H1 (cell line): Measurements from ENCODE around the gene ATP2B3. TPM values are rescaled to one million over a fixed set of nuclear protein-coding genes. Genes with fewer than 3 reads are reported as not detected.

Experiments used
- CTCF ChIA-PET: fragments of 300-600 bp; sonication (Branson Sonifier 250); formaldehyde crosslinking; loops from one replicate; lab custom pipeline; 2021; ENCODE audit not compliant: partially characterized antibody; lab: Charles Lee
- POLR2A ChIA-PET: fragments of 300-600 bp; sonication (Branson Sonifier 250); formaldehyde crosslinking; loops from one replicate; lab custom pipeline; 2021; ENCODE audit warnings: inconsistent platforms; ENCODE audit not compliant: partially characterized antibody; lab: Charles Lee
- DNase-seq, 2 experiments: peaks; one replicate each; pipeline versions ENCODE4 v3.0.0 to v3.0.0-alpha.2; 2010 to 2022; ENCODE audit warnings: low spot score in 2 of 2, low read depth in 1 of 2, mixed read lengths in 1 of 2
- FAIRE-seq: peaks from 2 replicates; lab custom pipeline; 2011; peaks lifted over from hg19 to GRCh38; lab: Jason Lieb, UNC
- H2AFZ ChIP-seq: 2 replicates; pipeline ENCODE4 v1.8.1; 2012; ENCODE audit warnings: low read length, inconsistent platforms
- H2AK5ac ChIP-seq: 2 replicates; pipeline ENCODE4 v1.6.1; 2013; ENCODE audit warnings: low read depth, low read length
- H2BK120ac ChIP-seq: replicated peaks from 2 replicates; pipeline ENCODE3; 2013; ENCODE audit warnings: low read depth, low read length, inconsistent platforms
- H2BK12ac ChIP-seq: 2 replicates; pipeline ENCODE4 v1.6.1; 2013; ENCODE audit warnings: low read depth, low read length
- H2BK15ac ChIP-seq: 2 replicates; pipeline ENCODE4 v1.6.1; 2013; ENCODE audit warnings: low read length
- H2BK20ac ChIP-seq: 2 replicates; pipeline ENCODE4 v1.6.1; 2013; ENCODE audit warnings: low read length
- H2BK5ac ChIP-seq: 2 replicates; pipeline ENCODE4 v1.6.1; 2013; ENCODE audit warnings: low read depth, low read length
- H3K14ac ChIP-seq: 2 replicates; pipeline ENCODE4 v1.6.1; 2013; ENCODE audit warnings: inconsistent platforms; ENCODE audit not compliant: insufficient read length
- H3K18ac ChIP-seq: 2 replicates; pipeline ENCODE4 v1.6.1; 2013; ENCODE audit warnings: low read length; ENCODE audit errors: extremely low read depth
- H3K23ac ChIP-seq: 2 replicates; pipeline ENCODE4 v1.6.1; 2013; ENCODE audit warnings: inconsistent platforms; ENCODE audit not compliant: insufficient read length
- H3K23me2 ChIP-seq: 2 replicates; pipeline ENCODE4 v1.6.1; 2013; ENCODE audit warnings: low read depth, low read length
- H3K27ac ChIP-seq: 2 replicates; pipeline ENCODE4 v1.6.1; 2011; ENCODE audit warnings: low read depth, low read length, inconsistent platforms
- H3K27me3 ChIP-seq, 4 experiments: replicated peaks in 1 of 4; 1 replicate in 1 of 4; 2 replicates in 3 of 4; pipeline versions ENCODE4 v1.6.1 to v1.8.1; 2011 to 2013; ENCODE audit warnings: low read length in 3 of 4, mild to moderate bottlenecking in 3 of 4, inconsistent platforms in 2 of 4, mixed read lengths in 2 of 4, moderate library complexity in 1 of 4; ENCODE audit not compliant: control insufficient read depth in 3 of 4, insufficient read depth in 3 of 4; ENCODE audit errors: extremely low read depth in 1 of 4
- H3K36me3 ChIP-seq, 4 experiments: 2 replicates each; pipeline versions ENCODE4 v1.6.1 to v1.8.1; 2011 to 2013; ENCODE audit warnings: mild to moderate bottlenecking in 4 of 4, low read length in 3 of 4, moderate library complexity in 2 of 4, control low read depth in 1 of 4, inconsistent platforms in 1 of 4; ENCODE audit not compliant: insufficient read depth in 4 of 4, control insufficient read depth in 2 of 4
- H3K4ac ChIP-seq: replicated peaks from 2 replicates; pipeline ENCODE3; 2013; ENCODE audit warnings: low read length, low read depth, mixed read lengths, inconsistent platforms; ENCODE audit not compliant: insufficient read length
- H3K4me1 ChIP-seq, 4 experiments: replicated peaks in 1 of 4; 1 replicate in 1 of 4; 2 replicates in 3 of 4; pipeline versions ENCODE4 v1.6.1 to v1.8.1; 2011 to 2013; ENCODE audit warnings: low read length in 3 of 4, inconsistent platforms in 2 of 4, mixed read lengths in 1 of 4; ENCODE audit not compliant: insufficient read depth in 4 of 4, control insufficient read depth in 3 of 4
- H3K4me2 ChIP-seq, 2 experiments: 2 replicates each; pipeline versions ENCODE4 v1.6.1 to v1.8.1; 2011 to 2013; ENCODE audit warnings: low read depth in 2 of 2, low read length in 2 of 2, control low read depth in 1 of 2, inconsistent platforms in 1 of 2, mild to moderate bottlenecking in 1 of 2; ENCODE audit not compliant: insufficient read depth in 1 of 2
- H3K4me3 ChIP-seq, 4 experiments: fragments of 200-600, 300-600 bp in 1 of 4; sonication (generic), shearing (Covaris generic), sonication (Bioruptor Twin) in 1 of 4; 2 replicates each; pipeline versions ENCODE4 v1.5.1 to v1.8.1; 2011 to 2016; ENCODE audit warnings: low read length in 4 of 4, low read depth in 3 of 4, control low read depth in 2 of 4, inconsistent platforms in 2 of 4, mild to moderate bottlenecking in 2 of 4, mixed read lengths in 1 of 4, moderate library complexity in 1 of 4; ENCODE audit not compliant: insufficient read depth in 2 of 4; ENCODE audit errors: extremely low read depth in 1 of 4
- H3K56ac ChIP-seq: replicated peaks from 2 replicates; pipeline ENCODE3; 2013; ENCODE audit warnings: low read depth, mild to moderate bottlenecking, mixed read lengths, low read length, inconsistent platforms; ENCODE audit not compliant: insufficient read length
- H3K79me1 ChIP-seq: 2 replicates; pipeline ENCODE4 v1.6.1; 2013; ENCODE audit warnings: low read depth, low read length, control low read depth
- H3K79me2 ChIP-seq, 2 experiments: 2 replicates each; pipeline versions ENCODE4 v1.6.1 to v1.8.1; 2012 to 2013; ENCODE audit warnings: low read length in 2 of 2, mild to moderate bottlenecking in 2 of 2, inconsistent platforms in 1 of 2; ENCODE audit not compliant: insufficient read depth in 2 of 2, control insufficient read depth in 1 of 2
- H3K9ac ChIP-seq, 4 experiments: replicated peaks in 1 of 4; 1 replicate in 1 of 4; 2 replicates in 3 of 4; pipeline versions ENCODE4 v1.6.1 to v1.8.1; 2011 to 2013; ENCODE audit warnings: low read depth in 3 of 4, low read length in 3 of 4, control low read depth in 2 of 4, mild to moderate bottlenecking in 2 of 4, moderate library complexity in 2 of 4, inconsistent platforms in 1 of 4; ENCODE audit errors: extremely low read depth in 1 of 4
- H3K9me3 ChIP-seq, 2 experiments: 2 replicates each; pipeline versions ENCODE4 v1.6.1 to v1.8.1; 2012 to 2013; ENCODE audit warnings: mild to moderate bottlenecking in 2 of 2, moderate library complexity in 2 of 2, control low read depth in 1 of 2, inconsistent platforms in 1 of 2, low read depth in 1 of 2, low read length in 1 of 2, mixed read lengths in 1 of 2; ENCODE audit not compliant: insufficient read depth in 2 of 2
- H4K20me1 ChIP-seq, 2 experiments: replicated peaks in 1 of 2; 2 replicates each; pipeline versions ENCODE3 to v1.8.1; 2011 to 2013; ENCODE audit warnings: inconsistent platforms in 2 of 2, low read length in 2 of 2, mild to moderate bottlenecking in 1 of 2; ENCODE audit not compliant: insufficient read depth in 2 of 2, control insufficient read depth in 1 of 2
- H4K5ac ChIP-seq: 2 replicates; pipeline ENCODE4 v1.6.1; 2013; ENCODE audit warnings: low read length, low read depth, mixed read lengths, inconsistent platforms; ENCODE audit not compliant: insufficient read length
- H4K8ac ChIP-seq: 2 replicates; pipeline ENCODE4 v1.8.0; 2013; ENCODE audit warnings: mild to moderate bottlenecking, moderate library complexity, low read length, inconsistent platforms; ENCODE audit not compliant: insufficient read depth; ENCODE audit errors: extremely low read depth
- H4K91ac ChIP-seq: replicated peaks from 2 replicates; pipeline ENCODE3; 2013; ENCODE audit warnings: low read length, mixed read lengths, inconsistent platforms; ENCODE audit not compliant: insufficient read length
- RFX5 ChIP-seq: IDR thresholded peaks from 2 replicates; pipeline ENCODE4 v1.6.1; 2011; ENCODE audit warnings: low read depth, low read length, improper control_type of control experiment, borderline replicate concordance
- SP2 ChIP-seq: IDR thresholded peaks from 2 replicates; pipeline ENCODE4 v1.6.1; 2012; ENCODE audit warnings: mild to moderate bottlenecking, low read length, inconsistent platforms
- SUZ12 ChIP-seq: fragments of 200-600 bp; sonication (generic); IDR thresholded peaks from 2 replicates; pipeline ENCODE4 v1.6.1; 2012; ENCODE audit warnings: mild to moderate bottlenecking, inconsistent platforms, low read length, moderate library complexity, mixed read lengths
- WGBS, 2 experiments: shearing (Covaris generic) in 1 of 2; methylation state at CpG; one replicate each; pipeline versions ENCODE4 v1.1.6 to v1.1.7; 2013 to 2015; ENCODE audit warnings: low lambda C conversion rate in 2 of 2, mixed read lengths in 2 of 2, inconsistent platforms in 1 of 2, low coverage in 1 of 2, missing lambda C conversion rate in 1 of 2; ENCODE audit not compliant: insufficient replicate concordance in 2 of 2, insufficient coverage in 1 of 2, insufficient read length in 1 of 2; ENCODE audit errors: extremely low coverage in 1 of 2, missing lambda C conversion rate in 1 of 2; 5-methylcytosine and 5-hydroxymethylcytosine counted together
- polyA plus RNA-seq, 7 experiments: library from polyadenylated mRNA; depleted of rRNA in 3 of 7; stranded (reverse) in 5 of 7; unstranded in 2 of 7; fragments of >200 nt in 5 of 7; fragments of 200-250 nt in 2 of 7; gene quantifications; 1 replicate in 5 of 7; 2 replicates in 1 of 7; 4 replicates in 1 of 7; pipeline versions ENCODE4 v1.2.1 to v1.2.3, GENCODE V29; 2011 to 2013; ENCODE audit warnings: missing spikeins in 2 of 7, mixed read lengths in 2 of 7
- total RNA-seq: library from RNA; stranded (reverse); fragmentation: NEBNext Ultra II Directional; extraction: Animal tissue kit (Norgen Biotek cat#: 25700); gene quantifications from 2 replicates; pipeline ENCODE4 v1.2.1, GENCODE V29; 2021

Gene ATP2B3
- total and polyA plus RNA-seq, 2 of the 8 experiments (the other 6 are each of a cell fraction or from before 2014, with no cell fraction given), result 0.14 to 0.19 TPM

DNA sequence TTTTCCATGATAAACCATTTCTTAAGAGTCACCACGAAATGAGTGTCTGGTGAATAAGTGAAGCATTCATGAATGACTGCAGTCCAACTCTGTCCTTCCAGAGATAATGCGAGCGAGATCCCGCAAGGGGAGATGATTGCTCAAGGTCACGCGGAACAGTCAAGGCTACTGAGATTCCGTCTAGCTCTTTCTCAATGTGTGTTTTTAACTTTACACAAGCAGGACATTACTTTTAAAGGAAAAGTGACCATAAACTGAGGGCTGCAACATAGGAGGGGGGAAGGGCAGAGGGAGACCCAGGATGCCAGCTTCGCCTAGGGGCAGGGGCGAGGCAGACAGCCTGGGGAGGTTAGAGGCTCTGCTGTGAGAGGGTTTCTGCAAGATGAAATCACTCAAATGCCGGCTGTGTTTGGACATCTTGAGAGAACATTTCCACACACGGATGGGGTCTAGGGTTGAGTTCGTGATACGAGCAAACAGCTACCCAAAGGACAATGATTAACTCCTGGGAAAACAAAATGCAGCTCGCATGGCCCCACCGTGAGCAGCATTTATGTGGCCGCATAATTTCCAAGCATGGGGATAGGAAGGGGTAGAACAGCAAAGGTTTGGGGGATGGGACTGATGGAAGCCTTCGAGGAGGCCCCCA lies 105.3 kb downstream of the ATP2B3 start:
- H4K8ac ChIP-seq, result no peak overlapping the region
- H3K4me3 ChIP-seq, result no peak overlapping the region
- H2AK5ac ChIP-seq, result no peak overlapping the region
- H3K18ac ChIP-seq, result no peak overlapping the region
- peaks cover 0 to 3% (median 0%) of the 10 kb centered on the region in 4 experiments; a peak in 1 of 7 replicates for H3K4me1 ChIP-seq
- H3K27ac ChIP-seq, result no peak overlapping the region
- H4K20me1 ChIP-seq, result no peaks in the 10 kb centered on the region
- no peak overlapping the region for H3K9ac ChIP-seq
- no peaks in the 10 kb centered on the region for H3K79me1 ChIP-seq
- DNase-seq (no peak), FAIRE-seq (no peak)
- H3K27me3 ChIP-seq, result no peaks in the 10 kb centered on the region
- WGBS, 2 experiments, result 80% methylated on average over 16 of the region's 17 CpGs; no CpG with 5 or more reads in 1 of the 2 experiments
- H3K23me2 ChIP-seq, result no peaks in the 10 kb centered on the region
- H2AFZ ChIP-seq, result no peak overlapping the region
- H4K5ac ChIP-seq, result no peak overlapping the region
- H3K56ac ChIP-seq, result no peak overlapping the region
- H3K4me2 ChIP-seq, result no peak overlapping the region
- no peak overlapping the region for H4K91ac ChIP-seq
- no peak overlapping the region for H2BK20ac ChIP-seq
- H2BK15ac ChIP-seq, result no peak overlapping the region
- H3K14ac ChIP-seq, result no peak overlapping the region
- TF ChIP-seq RFX5 (no peak), SUZ12 (no peak), SP2 (no peak)
- TF ChIP-seq, all 59 proteins: peak for 0
- ChIA-PET POLR2A (interaction anchor here (1.0 kb wide), 1 partner anchor 27 kb away, joined by 3 read pairs; no protein-coding TSS in a partner anchor), CTCF (interaction anchor here (1.0 to 1.6 kb wide), 6 partner anchors 9 to 46 kb away, joined by 3 to 5 read pairs (median 3); no protein-coding TSS in a partner anchor)
- no peak overlapping the region for H2BK5ac ChIP-seq
- H3K23ac ChIP-seq, result no peak overlapping the region
- H3K36me3 ChIP-seq, result no peaks in the 10 kb centered on the region
- no peaks in the 10 kb centered on the region for H3K79me2 ChIP-seq
- H3K4ac ChIP-seq, result no peak overlapping the region
- no peak overlapping the region for H2BK120ac ChIP-seq
- no peaks in the 10 kb centered on the region for H3K9me3 ChIP-seq
- no peak overlapping the region for H2BK12ac ChIP-seq
